Hematopoietic multipotent progenitor cell treated with erythropoietin and hydrocortisone succinate and interleukin-3 and kit ligand, for 17 days (in vitro differentiated cells): ENCODE results near the gene ITCH.
"Not testable (repeated sequence)": the region's sequence is repeated elsewhere in the genome, so short reads cannot be mapped to it uniquely, and the experiment has no call there.

Source experiments
- DNase-seq: peaks from one replicate; pipeline ENCODE4 v3.0.0-alpha.2; 2015; ENCODE audit warnings: low spot score

ITCH gene

GRCh38 chr20:34363062-34363464 lies at the start of gene ITCH:
TSS of gene ITCH (plus strand) at chr20:34363273. CDS start at chr20:34393812, 30,539 bp downstream.
- DNase-seq: peak; percentile 92

- no peak for DNase-seq
Observed at GRCh38 chr20:34315236-34315635, 47.8 kb upstream of the ITCH start.

- no peak for DNase-seq
Observed at GRCh38 chr20:34316196-34316814, 46.8 kb upstream of the ITCH start.

- no peak for DNase-seq
Observed at GRCh38 chr20:34318609-34319443, 44.2 kb upstream of the ITCH start.

GRCh38 chr20:34320861-34321260 lies 42.2 kb upstream of the ITCH start:
- no peak for DNase-seq

GRCh38 chr20:34322267-34323105 lies 40.6 kb upstream of the ITCH start:
- no peak for DNase-seq

GRCh38 chr20:34324541-34324940 lies 38.5 kb upstream of the ITCH start:
- DNase-seq: no peak

GRCh38 chr20:34328207-34328606 lies 34.9 kb upstream of the ITCH start:
- DNase-seq: not testable (repeated sequence)

GRCh38 chr20:34328928-34329677 lies 34.0 kb upstream of the ITCH start:
- no peak for DNase-seq

GRCh38 chr20:34330861-34331544 lies 32.1 kb upstream of the ITCH start:
- not testable (repeated sequence) for DNase-seq

GRCh38 chr20:34331838-34332237 lies 31.2 kb upstream of the ITCH start:
- no peak for DNase-seq

- no peak for DNase-seq
Observed at GRCh38 chr20:34332262-34332920, 30.7 kb upstream of the ITCH start.

- DNase-seq: no peak
Observed at GRCh38 chr20:34333786-34334185, 29.3 kb upstream of the ITCH start.

GRCh38 chr20:34334654-34335407 lies 28.2 kb upstream of the ITCH start:
- DNase-seq: no peak

GRCh38 chr20:34337544-34337943 lies 25.5 kb upstream of the ITCH start:
- DNase-seq: no peak

- no peak for DNase-seq
Observed at GRCh38 chr20:34337982-34338726, 24.9 kb upstream of the ITCH start.

GRCh38 chr20:34340726-34341125 lies 22.3 kb upstream of the ITCH start:
- DNase-seq: not testable (repeated sequence)

GRCh38 chr20:34341199-34341598 lies 21.9 kb upstream of the ITCH start:
- DNase-seq: not testable (repeated sequence)
